Neuronal stem cell (in vitro differentiated cells): ENCODE measurements around the gene MYO15A.

Experiments used
- DNase-seq: peaks from one replicate; pipeline ENCODE4 v3.0.0-alpha.2; 2013; ENCODE audit warnings: low spot score
- H2AFZ ChIP-seq: one replicate; pipeline ENCODE4 v1.6.1; 2013; ENCODE audit warnings: mild to moderate bottlenecking, low read length, inconsistent platforms
- H2AK5ac ChIP-seq: 2 replicates; pipeline ENCODE4 v1.6.1; 2013; ENCODE audit warnings: low read depth, mild to moderate bottlenecking, inconsistent platforms, low read length, moderate library complexity, mixed read lengths
- H2BK120ac ChIP-seq: 2 replicates; pipeline ENCODE4 v1.6.1; 2013; ENCODE audit warnings: low read depth, mild to moderate bottlenecking, inconsistent platforms, low read length, moderate library complexity, mixed read lengths
- H2BK12ac ChIP-seq: one replicate; pipeline ENCODE4 v1.6.1; 2013; ENCODE audit warnings: low read length, inconsistent platforms
- H2BK15ac ChIP-seq: 2 replicates; pipeline ENCODE4 v1.6.1; 2013; ENCODE audit warnings: mild to moderate bottlenecking, low read length, inconsistent platforms, mixed read lengths
- H2BK5ac ChIP-seq: one replicate; pipeline ENCODE4 v1.6.1; 2013; ENCODE audit warnings: inconsistent platforms, mild to moderate bottlenecking, low read length, moderate library complexity
- H3K14ac ChIP-seq: one replicate; pipeline ENCODE4 v1.6.1; 2013; ENCODE audit warnings: low read length, inconsistent platforms
- H3K18ac ChIP-seq: 2 replicates; pipeline ENCODE4 v1.6.1; 2013; ENCODE audit warnings: low read length, inconsistent platforms
- H3K23ac ChIP-seq: 2 replicates; pipeline ENCODE4 v1.6.1; 2013; ENCODE audit warnings: low read depth, mild to moderate bottlenecking, mixed read lengths, low read length, inconsistent platforms; ENCODE audit not compliant: poor library complexity
- H3K27ac ChIP-seq: replicated peaks from 3 replicates; pipeline ENCODE4 v1.5.1; 2013; ENCODE audit warnings: low read length, inconsistent platforms
- H3K27me3 ChIP-seq, 3 experiments: 2 replicates each; pipeline ENCODE4 v1.6.1; 2013; ENCODE audit warnings: low read length in 3 of 3, mild to moderate bottlenecking in 2 of 3, inconsistent platforms in 1 of 3, low read depth in 1 of 3, mixed read lengths in 1 of 3, moderate library complexity in 1 of 3; ENCODE audit not compliant: control insufficient read depth in 3 of 3, insufficient read depth in 3 of 3
- H3K36me3 ChIP-seq, 2 donors: replicated peaks in 1 of 2; 2 replicates each; pipeline ENCODE4 v1.6.1; 2013; ENCODE audit warnings: low read length in 2 of 2; ENCODE audit not compliant: control insufficient read depth in 2 of 2, insufficient read depth in 2 of 2
- H3K4ac ChIP-seq: 2 replicates; pipeline ENCODE4 v1.6.1; 2013; ENCODE audit warnings: inconsistent platforms, mild to moderate bottlenecking, low read length, moderate library complexity
- H3K4me1 ChIP-seq, 2 donors: 1 replicate in 1 of 2; 2 replicates in 1 of 2; pipeline ENCODE4 v1.6.1; 2013; ENCODE audit warnings: low read length in 2 of 2, low read depth in 1 of 2; ENCODE audit not compliant: control insufficient read depth in 2 of 2, insufficient read depth in 1 of 2
- H3K4me2 ChIP-seq: one replicate; pipeline ENCODE4 v1.6.1; 2013; ENCODE audit warnings: mild to moderate bottlenecking, low read length, inconsistent platforms; ENCODE audit not compliant: insufficient read depth, poor library complexity, severe bottlenecking
- H3K4me3 ChIP-seq, 2 donors: 2 replicates each; pipeline ENCODE4 v1.5.1; 2013; ENCODE audit warnings: low read length in 2 of 2, mild to moderate bottlenecking in 2 of 2, inconsistent platforms in 1 of 2, moderate library complexity in 1 of 2
- H3K79me1 ChIP-seq: one replicate; pipeline ENCODE4 v1.6.1; 2013; ENCODE audit warnings: low read depth, mild to moderate bottlenecking, inconsistent platforms, low read length, moderate library complexity
- H3K9ac ChIP-seq: one replicate; pipeline ENCODE4 v1.6.1; 2013; ENCODE audit warnings: mild to moderate bottlenecking, low read depth, low read length, inconsistent platforms; ENCODE audit not compliant: poor library complexity
- H3K9me3 ChIP-seq, 2 donors: replicated peaks in 1 of 2; 2 replicates each; pipeline versions ENCODE3 to v1.6.1; 2013; ENCODE audit warnings: low read length in 2 of 2, mild to moderate bottlenecking in 2 of 2, inconsistent platforms in 1 of 2, low read depth in 1 of 2, mixed read lengths in 1 of 2, moderate library complexity in 1 of 2; ENCODE audit not compliant: control insufficient read depth in 2 of 2, insufficient read depth in 1 of 2
- H4K8ac ChIP-seq: one replicate; pipeline ENCODE4 v1.6.1; 2013; ENCODE audit warnings: low read depth, mild to moderate bottlenecking, inconsistent platforms, low read length, moderate library complexity
- H4K91ac ChIP-seq: one replicate; pipeline ENCODE4 v1.6.1; 2013; ENCODE audit warnings: low read length, low read depth, mild to moderate bottlenecking, inconsistent platforms; ENCODE audit not compliant: poor library complexity
- whole genome bisulfite sequencing, 2 donors: extraction: QIAGEN DNeasy Blood & Tissue Kit; methylation state at CpG; one replicate each; pipeline ENCODE4 v1.1.7; 2013; ENCODE audit warnings: missing lambda C conversion rate in 2 of 2, mixed read lengths in 1 of 2; ENCODE audit not compliant: insufficient read length in 2 of 2, insufficient replicate concordance in 1 of 2; ENCODE audit errors: extremely low coverage in 2 of 2; 5-methylcytosine and 5-hydroxymethylcytosine counted together

MYO15A gene

GRCh38 chr17:18084256-18084655 is 24.3 kb upstream of the MYO15A start:
- H3K27ac ChIP-seq: no peak overlapping the region
- no CpG with 5 or more reads among the region's 4 CpGs for WGBS, 2 donors
- H4K91ac ChIP-seq: no peak overlapping the region

GRCh38 chr17:18087610-18088491 is 20.7 kb upstream of the MYO15A start, which contains the start of gene DRG2:
Gene DRG2, plus strand, starts transcription at chr17:18087948. Its CDS starts 76 bp downstream, at chr17:18088024.
- Histone ChIP-seq H2AK5ac (peak within 1 kb of the TSS; percentile 99), H4K91ac (no peak within 1 kb of the TSS), H3K4me1 (peaks cover 0 to 6% of the 10 kb centered on the region in 2 donors), H3K18ac (peak within 1 kb of the TSS; percentile 91), H3K4me3 (peak within 1 kb of the TSS; percentile 79), H3K4me2 (peak within 1 kb of the TSS; percentile 76), H3K79me1 (peaks cover 6% of the 10 kb centered on the region), H2BK12ac (no peak within 1 kb of the TSS), H2BK15ac (peak within 1 kb of the TSS; percentile 80), H3K36me3 (peaks cover 1 to 21% of the 10 kb centered on the region in 2 donors), H4K8ac (no peak within 1 kb of the TSS), H3K27ac (peak within 1 kb of the TSS; percentile 43), H2AFZ (peak within 1 kb of the TSS; percentile 96), H3K14ac (no peak within 1 kb of the TSS), H3K27me3 (no peaks in the 10 kb centered on the region), H2BK120ac (peak within 1 kb of the TSS; percentile 96), H3K4ac (no peak within 1 kb of the TSS), H3K23ac (peak within 1 kb of the TSS; percentile 80), H3K9me3 (no peaks in the 10 kb centered on the region), H3K9ac (peak within 1 kb of the TSS; percentile 82), H2BK5ac (peak within 1 kb of the TSS; percentile 46)
- no CpG with 5 or more reads among the region's 52 CpGs for WGBS, 2 donors
- peak; percentile 89 for DNase-seq

More at GRCh38 chr17:18084256-18084655, 24.3 kb upstream of the MYO15A start:
- Histone ChIP-seq H3K14ac (no peak overlapping the region), H2BK12ac (no peak overlapping the region), H2BK5ac (no peak overlapping the region), H4K8ac (no peak overlapping the region), H3K79me1 (peaks cover 2% of the 10 kb centered on the region), H3K9me3 (no peaks in the 10 kb centered on the region), H2BK120ac (no peak overlapping the region), H3K18ac (no peak overlapping the region), H3K36me3 (no peaks in the 10 kb centered on the region), H2BK15ac (no peak overlapping the region), H3K23ac (no peak overlapping the region), H3K4me3 (no peak overlapping the region), H3K9ac (no peak overlapping the region), H2AK5ac (no peak overlapping the region), H2AFZ (no peak overlapping the region), H3K4me1 (peaks cover 0 to 6% of the 10 kb centered on the region in 2 donors), H3K27me3 (no peaks in the 10 kb centered on the region), H3K4me2 (no peak overlapping the region), H3K4ac (no peak overlapping the region)
- no peak for DNase-seq

GRCh38 chr17:18089613-18090012 is 18.9 kb upstream of the MYO15A start:
- no peak overlapping the region for H3K4ac ChIP-seq
- WGBS, 2 donors: no CpG with 5 or more reads among the region's 2 CpGs

More at GRCh38 chr17:18089613-18090012, 18.9 kb upstream of the MYO15A start:
- Histone ChIP-seq H3K27me3 (no peaks in the 10 kb centered on the region), H3K9me3 (no peaks in the 10 kb centered on the region), H3K4me1 (peaks cover 0 to 6% of the 10 kb centered on the region in 2 donors), H2BK12ac (no peak overlapping the region), H3K9ac (no peak overlapping the region), H3K4me3 (peak overlapping the region in 1 of 2 donors; percentile 51), H3K4me2 (no peak overlapping the region), H2BK15ac (no peak overlapping the region), H3K79me1 (peaks cover 6% of the 10 kb centered on the region), H3K36me3 (peaks cover 6 to 33% of the 10 kb centered on the region in 2 donors), H3K14ac (no peak overlapping the region), H2AFZ (no peak overlapping the region), H2AK5ac (no peak overlapping the region), H2BK5ac (no peak overlapping the region), H3K18ac (no peak overlapping the region), H4K8ac (no peak overlapping the region), H3K27ac (no peak overlapping the region), H3K23ac (no peak overlapping the region), H4K91ac (no peak overlapping the region), H2BK120ac (no peak overlapping the region)
- DNase-seq: no peak
